MM.1S (cell line): Measurements from ENCODE around the gene SQSTM1.

ENCODE experiments used
- CTCF ChIP-seq: fragments of 300-600 bp; sonication (generic); IDR thresholded peaks from 2 replicates; pipeline ENCODE4 v1.5.1; 2016; ENCODE audit warnings: antibody characterized with exemption, low read length, mixed read lengths
- EZH2 ChIP-seq: fragments of 300-600 bp; sonication (generic); optimal IDR thresholded peaks from 2 replicates; pipeline ENCODE3; 2017; ENCODE audit warnings: low read depth, mild to moderate bottlenecking, antibody characterized with exemption, low read length, mixed read lengths

- TF ChIP-seq EZH2 (no peak), CTCF (no peak)
These were observed at the start of gene SQSTM1 for GRCh38 chr5:179820483-179821297.
